ENCODE data around the gene USP14.

Gene USP14

GRCh38 chr18:227902-228301, 69.5 kb downstream of the USP14 start:
- Histone ChIP-seq H3K4me3 (ENCODE audit: low read depth, low read length) (no peak overlapping the region), H3K36me3 (ENCODE audit: control insufficient read depth, insufficient read depth, low read length) (peaks cover 53% of the 10 kb centered on the region), H3K4me1 (ENCODE audit: control insufficient read depth, insufficient read depth, low read length) (no peaks in the 10 kb centered on the region), H3K27ac (ENCODE audit: low read depth, low read length) (no peak overlapping the region), H3K9ac (ENCODE audit: low read length) (no peak overlapping the region), H3K9me3 (ENCODE audit: control insufficient read depth, insufficient read depth, low read depth, low read length) (no peaks in the 10 kb centered on the region), H3K27me3 (ENCODE audit: control insufficient read depth, insufficient read depth, low read length) (no peaks in the 10 kb centered on the region)

- Histone ChIP-seq H3K27me3 (ENCODE audit: control insufficient read depth, insufficient read depth, low read length) (no peaks in the 10 kb centered on the region), H3K9ac (ENCODE audit: low read length) (no peak overlapping the region), H3K4me1 (ENCODE audit: control insufficient read depth, insufficient read depth, low read length) (no peaks in the 10 kb centered on the region), H3K27ac (ENCODE audit: low read depth, low read length) (no peak overlapping the region), H3K4me3 (ENCODE audit: low read depth, low read length) (no peak overlapping the region), H3K36me3 (ENCODE audit: control insufficient read depth, insufficient read depth, low read length) (peaks cover 46% of the 10 kb centered on the region), H3K9me3 (ENCODE audit: control insufficient read depth, insufficient read depth, low read depth, low read length) (no peaks in the 10 kb centered on the region)
Measured at GRCh38 chr18:228586-228985, 70.2 kb downstream of the USP14 start.

- no peak overlapping the region for H3K27ac ChIP-seq (ENCODE audit: low read depth, low read length)
- H3K4me1 ChIP-seq (ENCODE audit: control insufficient read depth, insufficient read depth, low read length), result no peaks in the 10 kb centered on the region
- no peak overlapping the region for H3K9ac ChIP-seq (ENCODE audit: low read length)
- H3K4me3 ChIP-seq (ENCODE audit: low read depth, low read length), result no peak overlapping the region
- H3K36me3 ChIP-seq (ENCODE audit: control insufficient read depth, insufficient read depth, low read length), result peaks cover 20% of the 10 kb centered on the region
- H3K9me3 ChIP-seq (ENCODE audit: control insufficient read depth, insufficient read depth, low read depth, low read length), result no peaks in the 10 kb centered on the region
- no peaks in the 10 kb centered on the region for H3K27me3 ChIP-seq (ENCODE audit: control insufficient read depth, insufficient read depth, low read length)
Measured at GRCh38 chr18:231563-231962, 73.2 kb downstream of the USP14 start.

GRCh38 chr18:240175-240574, 81.8 kb downstream of the USP14 start:
- Histone ChIP-seq H3K36me3 (ENCODE audit: control insufficient read depth, insufficient read depth, low read length) (peaks cover 52% of the 10 kb centered on the region), H3K4me3 (ENCODE audit: low read depth, low read length) (no peak overlapping the region), H3K9me3 (ENCODE audit: control insufficient read depth, insufficient read depth, low read depth, low read length) (no peaks in the 10 kb centered on the region), H3K4me1 (ENCODE audit: control insufficient read depth, insufficient read depth, low read length) (no peaks in the 10 kb centered on the region), H3K27me3 (ENCODE audit: control insufficient read depth, insufficient read depth, low read length) (no peaks in the 10 kb centered on the region), H3K27ac (ENCODE audit: low read depth, low read length) (no peak overlapping the region), H3K9ac (ENCODE audit: low read length) (no peak overlapping the region)

- no peaks in the 10 kb centered on the region for H3K9me3 ChIP-seq (ENCODE audit: control insufficient read depth, insufficient read depth, low read depth, low read length)
- no peak overlapping the region for H3K4me3 ChIP-seq (ENCODE audit: low read depth, low read length)
- no peaks in the 10 kb centered on the region for H3K4me1 ChIP-seq (ENCODE audit: control insufficient read depth, insufficient read depth, low read length)
- peaks cover 80% of the 10 kb centered on the region for H3K36me3 ChIP-seq (ENCODE audit: control insufficient read depth, insufficient read depth, low read length)
- no peak overlapping the region for H3K27ac ChIP-seq (ENCODE audit: low read depth, low read length)
- no peak overlapping the region for H3K9ac ChIP-seq (ENCODE audit: low read length)
- H3K27me3 ChIP-seq (ENCODE audit: control insufficient read depth, insufficient read depth, low read length), result no peaks in the 10 kb centered on the region
Measured at GRCh38 chr18:245282-245847, 87.0 kb downstream of the USP14 start.

- Histone ChIP-seq H3K9me3 (ENCODE audit: control insufficient read depth, insufficient read depth, low read depth, low read length) (no peaks in the 10 kb centered on the region), H3K9ac (ENCODE audit: low read length) (no peak overlapping the region), H3K4me3 (ENCODE audit: low read depth, low read length) (no peak overlapping the region), H3K4me1 (ENCODE audit: control insufficient read depth, insufficient read depth, low read length) (no peaks in the 10 kb centered on the region), H3K36me3 (ENCODE audit: control insufficient read depth, insufficient read depth, low read length) (peaks cover 88% of the 10 kb centered on the region), H3K27me3 (ENCODE audit: control insufficient read depth, insufficient read depth, low read length) (no peaks in the 10 kb centered on the region), H3K27ac (ENCODE audit: low read depth, low read length) (no peak overlapping the region)
Measured at GRCh38 chr18:248053-248452, 89.7 kb downstream of the USP14 start.

GRCh38 chr18:250685-251084, 92.3 kb downstream of the USP14 start:
- Histone ChIP-seq H3K27ac (ENCODE audit: low read depth, low read length) (no peak overlapping the region), H3K9me3 (ENCODE audit: control insufficient read depth, insufficient read depth, low read depth, low read length) (no peaks in the 10 kb centered on the region), H3K4me1 (ENCODE audit: control insufficient read depth, insufficient read depth, low read length) (no peaks in the 10 kb centered on the region), H3K4me3 (ENCODE audit: low read depth, low read length) (no peak overlapping the region), H3K9ac (ENCODE audit: low read length) (no peak overlapping the region), H3K27me3 (ENCODE audit: control insufficient read depth, insufficient read depth, low read length) (no peaks in the 10 kb centered on the region), H3K36me3 (ENCODE audit: control insufficient read depth, insufficient read depth, low read length) (peaks cover 92% of the 10 kb centered on the region)

- no peak overlapping the region for H3K27ac ChIP-seq (ENCODE audit: low read depth, low read length)
- no peak overlapping the region for H3K4me3 ChIP-seq (ENCODE audit: low read depth, low read length)
- no peak overlapping the region for H3K9ac ChIP-seq (ENCODE audit: low read length)
- H3K9me3 ChIP-seq (ENCODE audit: control insufficient read depth, insufficient read depth, low read depth, low read length), result no peaks in the 10 kb centered on the region
- no peaks in the 10 kb centered on the region for H3K4me1 ChIP-seq (ENCODE audit: control insufficient read depth, insufficient read depth, low read length)
- peaks cover 92% of the 10 kb centered on the region for H3K36me3 ChIP-seq (ENCODE audit: control insufficient read depth, insufficient read depth, low read length)
- H3K27me3 ChIP-seq (ENCODE audit: control insufficient read depth, insufficient read depth, low read length), result no peaks in the 10 kb centered on the region
Measured at GRCh38 chr18:251572-251971, 93.2 kb downstream of the USP14 start.

- no peak overlapping the region for H3K9ac ChIP-seq (ENCODE audit: low read length)
- no peaks in the 10 kb centered on the region for H3K4me1 ChIP-seq (ENCODE audit: control insufficient read depth, insufficient read depth, low read length)
- H3K4me3 ChIP-seq (ENCODE audit: low read depth, low read length), result no peak overlapping the region
- H3K36me3 ChIP-seq (ENCODE audit: control insufficient read depth, insufficient read depth, low read length), result peaks cover 92% of the 10 kb centered on the region
- H3K27ac ChIP-seq (ENCODE audit: low read depth, low read length), result no peak overlapping the region
- no peaks in the 10 kb centered on the region for H3K9me3 ChIP-seq (ENCODE audit: control insufficient read depth, insufficient read depth, low read depth, low read length)
- no peaks in the 10 kb centered on the region for H3K27me3 ChIP-seq (ENCODE audit: control insufficient read depth, insufficient read depth, low read length)
Measured at GRCh38 chr18:253121-253520, 94.8 kb downstream of the USP14 start.

- no peak overlapping the region for H3K4me3 ChIP-seq (ENCODE audit: low read depth, low read length)
- H3K9me3 ChIP-seq (ENCODE audit: control insufficient read depth, insufficient read depth, low read depth, low read length), result no peaks in the 10 kb centered on the region
- no peak overlapping the region for H3K9ac ChIP-seq (ENCODE audit: low read length)
- H3K27ac ChIP-seq (ENCODE audit: low read depth, low read length), result no peak overlapping the region
- H3K27me3 ChIP-seq (ENCODE audit: control insufficient read depth, insufficient read depth, low read length), result no peaks in the 10 kb centered on the region
- H3K36me3 ChIP-seq (ENCODE audit: control insufficient read depth, insufficient read depth, low read length), result peaks cover 96% of the 10 kb centered on the region
- no peaks in the 10 kb centered on the region for H3K4me1 ChIP-seq (ENCODE audit: control insufficient read depth, insufficient read depth, low read length)
Measured at GRCh38 chr18:255171-255570, 96.8 kb downstream of the USP14 start.

GRCh38 chr18:260547-260946, 102.2 kb downstream of the USP14 start:
- H3K27ac ChIP-seq (ENCODE audit: low read depth, low read length), result no peak overlapping the region
- H3K4me3 ChIP-seq (ENCODE audit: low read depth, low read length), result no peak overlapping the region
- no peaks in the 10 kb centered on the region for H3K9me3 ChIP-seq (ENCODE audit: control insufficient read depth, insufficient read depth, low read depth, low read length)
- H3K36me3 ChIP-seq (ENCODE audit: control insufficient read depth, insufficient read depth, low read length), result peaks cover 93% of the 10 kb centered on the region
- no peak overlapping the region for H3K9ac ChIP-seq (ENCODE audit: low read length)
- H3K4me1 ChIP-seq (ENCODE audit: control insufficient read depth, insufficient read depth, low read length), result no peaks in the 10 kb centered on the region
- no peaks in the 10 kb centered on the region for H3K27me3 ChIP-seq (ENCODE audit: control insufficient read depth, insufficient read depth, low read length)

All from HUES6 (cell line).